NCI-H2107 treated with DMSO at 0.1 percent for 48 hours (cell line): ENCODE data around the gene C2CD4C.
A peak's percentile ranks its signal among the peaks of the same experiment; 100 is the strongest.
"Not testable (repeated sequence)": the region's sequence is repeated elsewhere in the genome, so short reads cannot be mapped to it uniquely, and the experiment has no call there.

Source experiments
- DNase-seq: peaks from one replicate; lab custom pipeline; 2025; ENCODE audit not compliant: unreplicated experiment; lab: John Stamatoyannopoulos, UW

The C2CD4C gene

DNA sequence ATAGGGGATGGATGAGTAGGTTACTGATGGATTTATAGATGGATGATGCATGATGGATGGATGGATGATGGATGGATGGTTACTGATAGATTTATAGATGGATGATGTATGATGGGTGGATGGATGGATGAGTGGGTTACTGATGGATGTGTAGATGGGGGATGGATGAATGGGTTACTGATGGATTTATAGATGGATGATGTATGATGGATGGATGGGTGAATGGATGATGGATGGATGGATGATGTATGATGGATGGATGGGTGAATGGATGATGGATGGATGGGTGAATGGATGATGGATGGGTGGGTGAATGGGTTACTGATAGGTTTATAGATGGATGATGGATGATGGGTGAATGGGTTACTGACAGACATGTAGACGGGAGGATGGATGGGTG lies 6.3 kb upstream of the C2CD4C start:
- DNase-seq, result no peak

DNA sequence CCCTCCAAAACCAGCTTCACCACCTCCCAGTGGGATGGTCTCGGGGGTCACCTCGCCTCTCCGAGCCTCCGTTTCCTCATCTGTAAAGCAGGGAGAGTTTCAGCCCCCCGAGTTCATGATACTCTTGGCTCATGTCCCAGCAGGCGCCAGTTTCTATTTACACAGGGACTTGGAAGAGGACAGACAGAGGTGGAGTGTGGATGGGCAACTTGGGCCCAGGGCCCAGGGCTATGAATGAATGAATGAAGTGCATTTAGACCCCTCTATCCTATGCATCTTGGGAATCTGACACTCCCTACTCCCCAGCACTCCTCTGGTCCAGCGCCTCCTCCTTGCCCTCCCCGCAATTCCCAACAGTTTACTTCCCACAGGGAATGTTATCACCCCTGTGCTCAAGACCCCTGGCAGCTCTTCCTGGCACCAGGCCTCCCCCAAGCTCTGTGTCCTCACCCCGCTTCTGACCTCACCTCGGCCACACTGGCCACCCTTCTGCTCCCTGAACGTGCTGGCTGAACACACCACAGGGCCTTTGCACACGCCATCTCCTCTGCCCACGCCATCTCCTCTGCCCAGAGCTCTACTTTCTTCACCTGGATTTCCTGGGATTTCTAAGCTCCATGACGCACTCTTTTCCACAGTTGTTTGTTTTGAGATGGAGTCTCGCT lies 4.9 kb upstream of the C2CD4C start:
- DNase-seq, result no peak

DNA sequence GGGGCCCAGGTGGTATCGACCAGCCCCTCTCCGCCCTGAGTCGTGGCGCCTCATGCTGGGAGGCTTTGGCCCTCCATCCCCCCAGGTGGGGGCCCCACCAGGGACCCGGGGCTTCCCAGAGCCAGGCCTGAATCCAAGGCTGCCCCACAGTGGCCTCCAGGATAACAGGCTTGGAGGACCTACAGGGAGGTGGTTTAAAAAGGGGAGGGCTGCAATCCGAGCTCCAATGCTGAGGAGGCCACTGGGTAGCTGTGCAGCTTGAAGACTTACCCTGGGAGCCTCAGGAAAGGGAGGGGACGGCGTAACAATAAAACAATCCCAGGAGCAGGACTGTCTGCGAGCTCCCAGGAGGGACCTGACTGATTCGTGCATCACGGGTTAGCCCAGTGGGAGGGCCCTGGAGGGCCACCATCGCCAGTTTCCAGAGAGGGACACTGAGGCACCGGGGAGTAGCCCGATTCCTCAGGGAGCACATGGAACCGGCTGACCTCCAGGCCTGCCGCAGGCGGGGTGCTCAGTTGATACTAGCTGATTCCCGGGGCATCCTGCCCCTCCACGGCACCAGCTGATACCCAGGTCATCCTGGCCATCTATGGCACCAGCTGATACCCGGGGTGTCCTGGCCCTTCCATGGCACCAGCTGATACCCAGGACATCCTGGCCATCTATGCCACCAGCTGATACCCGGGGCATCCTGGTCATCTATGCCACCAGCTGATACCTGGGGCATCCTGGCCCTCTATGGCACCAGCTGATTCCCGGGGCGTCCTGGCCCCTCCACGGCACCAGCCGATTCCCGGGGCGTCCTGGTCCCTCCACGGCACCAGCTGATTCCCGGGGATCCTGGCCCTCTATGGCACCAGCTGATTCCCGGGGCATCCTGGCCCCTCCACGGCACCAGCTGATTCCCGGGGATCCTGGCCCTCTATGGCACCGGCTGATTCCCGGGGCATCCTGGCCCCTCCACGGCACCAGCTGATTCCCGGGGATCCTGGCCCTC lies 3.7 kb upstream of the C2CD4C start:
- DNase-seq, result peak; percentile 39

DNA sequence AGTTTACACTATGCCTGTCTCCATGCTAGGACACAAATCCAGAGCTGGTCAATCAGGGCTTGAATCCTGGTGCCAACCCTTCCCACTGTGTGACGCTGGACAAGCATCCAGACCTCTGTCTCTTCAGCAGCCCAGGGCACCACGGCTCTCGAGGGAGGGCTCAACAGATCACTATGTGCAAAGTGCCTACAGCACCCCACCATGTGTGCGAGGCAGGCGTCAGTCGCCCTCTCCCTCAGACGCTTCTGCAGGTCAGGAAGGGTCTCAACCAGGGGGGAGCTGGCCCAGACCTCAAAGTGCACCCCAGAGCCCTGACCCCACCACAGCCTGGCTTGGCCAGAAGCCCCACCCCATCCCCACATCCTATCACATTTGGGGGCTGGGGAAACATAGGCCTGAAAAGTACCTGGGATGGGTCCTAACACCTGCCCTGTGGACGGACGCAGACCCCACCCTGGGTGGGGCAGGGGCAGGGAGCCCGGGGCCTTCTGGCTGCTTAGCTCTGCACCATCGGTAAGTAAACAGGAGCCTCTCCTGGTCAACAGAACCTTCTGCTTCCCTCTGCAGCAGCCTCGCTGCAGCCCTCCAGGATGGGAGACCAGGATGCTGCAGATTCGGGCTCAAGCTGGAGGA lies 2.9 kb upstream of the C2CD4C start:
- DNase-seq, result no peak

DNA sequence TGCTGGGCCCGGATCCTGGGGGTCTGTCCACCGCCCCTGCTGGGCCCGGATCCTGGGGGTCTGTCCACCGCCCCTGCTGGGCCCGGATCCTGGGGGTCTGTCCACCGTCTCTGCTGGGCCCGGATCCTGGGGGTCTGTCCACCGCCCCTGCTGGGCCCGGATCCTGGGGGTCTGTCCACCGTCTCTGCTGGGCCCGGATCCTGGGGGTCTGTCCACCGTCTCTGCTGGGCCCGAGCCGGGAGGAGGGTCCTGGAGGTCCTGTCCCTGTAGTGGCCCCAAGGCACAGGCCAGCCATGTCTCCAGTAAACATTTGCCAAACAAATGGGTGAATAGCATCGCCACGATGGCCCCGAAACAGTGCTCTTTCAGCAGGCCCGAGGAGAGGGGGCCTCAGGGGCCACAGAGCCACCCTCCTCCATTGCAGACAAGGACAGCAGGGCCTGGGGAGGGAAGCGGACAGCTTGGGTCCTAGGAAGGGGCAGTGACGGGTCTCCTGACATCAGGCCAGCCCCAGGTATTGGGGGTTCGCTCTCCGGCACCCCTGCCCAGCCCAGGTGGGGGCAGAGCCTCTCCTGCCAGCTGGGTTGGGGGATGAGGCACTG lies 2.3 kb upstream of the C2CD4C start:
- not testable (repeated sequence) for DNase-seq

DNA sequence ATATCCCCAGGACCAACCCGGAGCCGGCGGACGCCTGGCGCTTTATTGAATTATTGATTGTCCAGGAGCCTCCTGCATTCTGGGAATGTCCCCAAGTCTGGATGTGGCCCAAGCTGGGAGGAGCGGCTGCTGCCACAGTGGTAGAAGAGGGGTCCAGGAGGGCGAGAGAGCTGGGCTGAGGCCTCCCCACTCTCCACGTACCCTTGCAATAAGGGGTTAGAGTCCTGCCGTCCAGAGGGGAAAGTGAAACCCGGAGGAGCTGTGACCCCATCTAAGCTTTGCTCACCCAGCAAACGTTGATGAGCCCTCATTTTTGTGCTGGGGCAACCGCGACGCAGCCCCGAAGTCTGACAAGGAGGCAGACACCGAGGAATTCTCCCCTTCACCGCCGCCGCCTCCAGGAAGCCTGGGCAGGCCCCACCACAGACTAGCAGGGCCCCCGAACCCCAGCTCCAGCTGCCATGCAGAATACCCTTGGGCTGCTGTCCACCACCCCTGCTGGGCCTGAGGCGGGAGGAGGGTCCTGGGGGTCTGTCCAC lies 1.4 kb upstream of the C2CD4C start:
- no peak for DNase-seq

DNA sequence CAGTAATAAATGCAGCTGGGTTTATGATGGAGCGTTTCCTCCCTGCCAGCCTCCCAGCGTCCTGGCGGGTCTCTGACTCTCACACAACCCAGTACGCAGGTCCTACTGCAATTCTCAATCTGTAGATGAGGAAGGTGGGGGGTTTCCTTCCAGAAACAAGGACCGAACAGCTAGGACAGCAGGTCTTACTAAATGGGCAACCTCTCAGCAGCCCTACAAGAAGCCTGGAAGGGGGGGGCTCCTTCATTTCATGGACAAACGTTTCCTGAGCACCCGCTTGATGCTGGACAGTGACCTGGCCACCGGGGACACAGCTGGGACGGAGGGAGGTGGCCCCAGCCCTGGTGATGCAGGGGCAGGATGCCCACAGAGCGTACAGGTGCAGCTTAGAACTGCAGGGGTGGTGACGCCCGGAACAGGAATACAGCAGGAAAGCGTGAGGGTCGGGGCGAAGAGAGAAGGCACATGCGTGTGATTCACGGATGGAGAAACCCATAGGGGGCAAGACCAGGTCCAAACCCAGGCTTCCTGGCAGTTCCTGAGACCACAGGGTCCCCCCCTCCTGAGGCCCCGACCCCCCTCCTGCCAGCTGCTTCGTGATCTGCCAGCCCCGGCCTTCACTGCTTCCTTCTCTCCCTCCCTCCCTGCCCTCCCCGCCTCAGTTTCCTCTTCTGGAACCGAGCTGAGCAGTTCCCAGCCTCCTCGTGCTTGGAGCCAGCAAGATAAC lies 732 bp upstream of the C2CD4C start:
- no peak for DNase-seq

DNA sequence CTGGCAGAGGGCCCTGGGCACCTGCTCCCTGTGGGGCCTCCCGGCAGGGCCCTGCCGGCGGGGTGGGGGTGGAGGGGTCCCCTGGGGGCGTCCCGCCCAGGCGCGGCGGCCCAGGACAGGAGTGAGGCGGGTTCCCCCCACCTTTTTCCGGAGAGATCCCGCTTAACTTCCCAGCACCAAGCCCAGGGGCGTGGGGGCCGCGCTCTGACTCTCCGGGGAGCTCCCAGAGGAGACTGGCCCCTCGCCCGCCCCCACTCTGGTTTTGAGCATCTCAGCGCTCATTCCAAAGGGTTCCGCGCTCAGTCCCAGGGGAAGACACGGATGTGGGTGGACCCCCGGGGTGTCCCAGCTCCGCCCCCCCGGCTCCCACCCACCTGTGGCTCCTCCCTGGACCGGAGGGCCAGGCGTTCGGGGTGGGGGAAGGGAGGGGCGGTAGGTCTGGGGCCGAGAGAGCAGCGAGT lies 476 bp downstream of the C2CD4C start:
- DNase-seq, result no peak

DNA sequence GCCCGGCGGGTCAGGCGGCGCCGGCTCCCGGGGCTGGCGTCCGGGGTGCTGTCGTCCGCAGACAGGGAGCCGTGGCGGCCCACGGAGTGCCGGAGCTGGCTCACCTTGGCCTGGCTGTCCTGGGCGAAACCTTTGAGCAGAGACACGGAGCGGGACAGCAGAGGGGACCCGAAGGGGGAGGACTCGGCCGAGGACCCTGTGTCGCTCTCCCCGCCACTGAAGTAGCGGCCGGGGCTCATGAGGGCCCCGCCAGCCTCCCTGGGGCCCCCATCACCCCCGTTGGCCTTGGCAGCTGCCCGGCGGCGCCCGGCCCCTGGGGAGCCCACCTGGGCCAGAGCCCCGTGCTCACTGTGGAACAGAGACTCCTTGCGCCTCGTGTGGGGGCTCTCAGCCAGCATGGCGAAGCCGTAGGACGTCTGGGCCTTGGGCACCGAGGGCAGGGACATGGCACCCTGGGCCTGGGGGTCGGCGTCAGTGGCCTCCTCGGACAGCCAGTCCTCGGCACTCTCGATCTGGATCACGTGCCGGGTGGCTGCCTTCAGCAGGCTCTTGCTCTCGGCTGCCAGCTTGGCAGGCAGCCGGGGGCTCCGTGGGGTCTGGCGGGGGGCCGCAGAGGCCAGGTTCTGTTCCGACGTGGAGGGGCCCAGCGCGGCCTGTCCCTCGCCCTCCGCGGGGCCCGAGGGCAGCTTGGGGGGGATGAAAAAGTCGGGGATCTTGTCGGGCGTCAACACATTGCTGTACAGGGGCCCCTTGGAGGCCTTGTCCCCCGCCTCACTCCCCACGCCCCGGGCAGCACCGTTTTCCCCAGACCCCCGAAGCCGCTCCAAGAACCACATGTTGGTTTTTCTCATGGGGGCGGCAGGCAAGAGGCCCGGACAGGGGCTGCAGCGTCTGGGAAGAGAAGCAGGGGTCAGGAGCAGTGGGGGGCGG lies 1.2 kb downstream of the C2CD4C start:
- no peak for DNase-seq

DNA sequence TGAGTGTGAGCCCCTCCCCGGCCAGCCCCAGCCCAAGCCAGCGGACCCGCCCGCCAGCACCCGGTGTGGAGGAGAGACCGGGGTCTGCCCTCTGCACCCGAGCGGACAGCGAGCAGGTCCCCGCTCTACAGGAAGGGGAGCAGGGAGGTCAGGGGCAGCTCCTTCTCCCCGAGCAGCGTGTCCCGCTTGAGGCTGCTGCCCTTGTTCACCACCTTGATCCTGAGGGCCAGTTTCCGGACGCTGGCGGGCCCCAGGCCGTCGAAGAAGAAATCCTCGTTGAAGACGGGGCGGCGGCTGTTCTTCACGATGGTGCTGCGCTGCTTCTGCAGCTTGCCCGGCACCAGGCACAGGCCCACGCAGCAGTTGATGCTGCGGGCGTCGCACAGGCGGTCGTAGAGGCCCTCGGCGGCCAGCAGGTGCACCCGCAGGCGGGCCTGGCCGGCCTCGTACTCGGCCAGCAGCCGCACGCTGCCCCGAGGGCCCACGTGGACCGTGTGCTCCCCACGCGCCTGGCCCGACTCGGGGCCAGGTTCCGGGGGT lies 1.9 kb downstream of the C2CD4C start:
- DNase-seq, result no peak

DNA sequence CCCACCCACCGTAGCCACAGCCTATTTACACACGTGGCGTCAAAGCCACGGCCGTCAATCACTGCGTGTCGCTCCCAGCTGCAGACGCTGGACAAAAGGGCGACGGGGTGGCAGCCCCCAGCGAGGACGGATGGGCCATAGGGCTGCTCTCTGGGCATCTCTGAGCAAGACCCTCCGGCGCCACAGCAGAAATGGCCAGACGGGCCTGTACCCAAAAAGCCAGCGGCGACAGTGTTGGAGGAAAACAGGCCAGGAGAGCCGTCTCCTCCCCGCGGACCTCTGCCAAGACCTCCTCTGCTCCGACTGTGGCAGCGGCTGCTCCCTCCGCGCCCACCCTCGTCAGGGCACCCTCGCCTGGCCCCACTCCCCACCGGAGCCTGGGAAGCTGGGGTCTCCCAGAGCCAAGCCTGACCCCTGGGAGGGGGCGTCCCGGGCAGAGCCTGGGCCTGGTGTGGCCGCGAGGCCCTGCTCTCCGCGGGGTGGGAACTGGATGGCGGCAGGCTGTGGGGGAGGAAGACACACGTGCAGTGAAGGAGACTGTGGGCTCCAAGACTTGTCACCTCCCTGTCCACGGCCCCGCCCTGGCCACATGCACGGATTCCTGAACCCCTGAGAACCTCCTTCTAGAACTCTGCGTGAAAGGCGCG lies 2.7 kb downstream of the C2CD4C start:
- DNase-seq, result no peak

DNA sequence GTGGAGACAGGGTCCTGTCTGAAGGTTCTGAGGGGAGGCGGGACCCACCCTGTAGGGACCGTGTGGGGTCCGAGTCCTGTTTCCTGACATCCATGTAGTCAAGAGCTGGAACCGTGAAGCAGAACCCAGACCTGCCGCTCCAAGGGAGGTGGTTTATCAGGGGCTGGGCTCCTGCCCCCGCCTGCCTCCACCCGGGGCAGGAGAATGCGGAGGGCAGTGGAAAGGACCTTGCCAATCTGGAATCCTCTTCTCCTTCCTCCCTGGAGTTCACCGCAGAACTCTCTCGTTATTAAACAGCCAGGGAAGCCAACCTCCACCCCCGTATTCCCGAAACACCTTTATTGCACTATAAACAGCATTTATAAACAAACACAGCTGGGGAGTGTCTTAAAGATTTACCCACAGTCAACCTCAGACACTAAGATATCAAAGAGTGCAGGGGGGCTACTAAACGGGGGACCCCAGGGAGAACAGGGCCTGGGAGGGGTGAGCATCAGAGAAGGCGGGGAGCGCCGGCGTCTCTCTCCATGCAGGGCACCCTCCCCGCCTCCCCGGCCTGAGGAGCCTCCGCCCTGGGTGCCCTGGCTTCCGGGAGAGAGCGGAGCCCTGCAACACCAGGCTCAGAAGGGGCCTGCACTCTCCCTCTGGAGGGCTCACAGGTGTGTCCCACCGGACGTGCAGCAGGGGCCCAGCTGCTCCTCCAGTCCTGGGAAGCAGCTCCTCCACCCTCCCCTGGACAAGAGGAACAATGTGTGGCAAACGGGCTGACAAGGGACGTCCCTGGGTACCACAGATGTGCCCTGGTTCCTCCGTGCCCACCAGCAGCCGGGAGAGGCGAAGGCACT lies 3.6 kb downstream of the C2CD4C start:
- DNase-seq, result no peak

DNA sequence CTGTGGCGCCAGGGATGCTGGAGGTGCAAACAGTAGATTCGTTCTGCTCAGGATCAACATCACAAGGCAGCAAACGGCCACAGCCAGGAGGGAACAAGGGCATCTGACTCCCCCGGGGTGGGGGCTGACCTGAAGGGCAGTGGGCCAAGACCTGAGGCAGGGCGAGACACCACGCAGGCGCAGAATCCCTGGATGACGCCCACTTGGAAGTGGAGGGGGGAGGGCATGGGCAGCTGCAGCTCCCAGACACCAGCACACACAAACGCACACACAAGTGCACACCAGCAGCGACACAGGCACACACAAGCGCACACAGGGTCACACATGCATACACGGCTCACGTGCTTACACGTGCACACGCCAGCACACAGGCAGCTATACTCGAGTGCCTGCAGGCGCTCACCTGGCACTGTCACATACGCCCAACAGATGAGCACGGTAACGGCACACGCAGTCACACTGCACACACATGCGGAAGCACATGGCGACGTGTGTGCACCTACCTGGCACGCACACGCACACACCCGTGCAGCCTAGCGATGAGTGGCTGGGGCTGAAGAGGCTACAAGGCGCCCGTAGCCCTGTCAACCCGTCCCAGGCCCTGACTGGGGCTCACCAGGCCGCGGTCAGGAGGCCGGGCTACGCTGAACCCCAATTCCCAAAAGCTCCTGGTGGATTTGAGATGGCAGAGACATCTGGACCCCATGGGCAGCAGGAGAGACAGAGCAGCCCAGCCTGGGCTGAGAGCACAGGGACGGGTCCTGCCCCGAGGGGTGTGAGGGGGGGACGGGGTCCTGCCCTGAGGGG lies 5.5 kb downstream of the C2CD4C start:
- peak; percentile 16 for DNase-seq

DNA sequence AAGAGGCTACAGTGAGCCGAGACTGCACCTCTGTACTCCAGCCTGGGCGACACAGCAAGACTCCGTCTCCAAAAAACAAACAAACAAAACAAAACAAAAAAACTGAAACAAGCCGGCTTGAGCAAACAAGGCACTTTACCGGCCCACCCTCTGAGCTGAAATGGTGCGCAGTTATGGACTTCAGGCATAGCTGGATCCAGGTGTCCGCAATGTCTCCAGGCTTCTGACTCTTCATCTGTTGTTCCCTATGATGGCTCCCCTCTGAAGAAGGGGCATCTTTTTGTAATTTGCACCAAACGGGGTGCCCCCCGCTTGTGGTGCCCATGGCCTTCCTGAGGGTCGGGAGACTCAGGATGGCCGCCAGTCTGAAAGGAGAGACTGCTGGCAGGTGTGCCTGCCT lies 6.2 kb downstream of the C2CD4C start:
- no peak for DNase-seq

DNA sequence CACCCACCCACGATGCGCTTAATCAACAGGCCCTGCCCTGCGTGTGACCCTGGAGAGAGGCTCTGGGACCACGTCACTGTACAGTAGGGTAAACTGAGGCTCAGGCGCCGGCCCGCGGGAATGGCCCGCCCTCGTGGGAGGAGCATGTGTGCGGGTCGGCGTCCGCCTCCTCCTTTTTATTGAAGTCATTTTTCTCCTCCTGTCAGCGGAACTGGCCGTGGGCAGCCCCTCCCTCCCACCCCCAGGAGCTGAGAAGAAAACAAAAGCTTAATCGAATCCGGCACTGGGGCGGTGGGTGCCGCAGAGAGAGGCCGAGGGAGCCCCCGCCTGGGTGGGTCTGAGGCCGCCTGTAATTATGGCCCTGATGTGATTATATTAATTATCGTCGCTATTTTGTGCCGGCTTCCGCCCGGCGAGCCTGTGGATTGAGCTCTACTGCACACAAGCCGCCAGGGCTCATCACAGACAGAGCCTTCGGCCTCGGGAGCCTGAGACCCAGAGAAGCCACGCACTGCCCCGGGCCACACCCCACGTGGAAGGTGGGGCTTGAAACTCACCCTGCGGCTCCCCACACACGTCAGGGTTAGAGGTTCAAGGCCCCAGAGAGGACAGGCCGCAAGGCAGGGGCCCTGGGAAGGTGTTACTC lies 7.0 kb downstream of the C2CD4C start:
- no peak for DNase-seq
